ENCODE data around the gene ERVK3-1.
"Not testable (repeated sequence)": the region's sequence is repeated elsewhere in the genome, so short reads cannot be mapped to it uniquely, and the experiment has no call there.

The ERVK3-1 gene, protein sequence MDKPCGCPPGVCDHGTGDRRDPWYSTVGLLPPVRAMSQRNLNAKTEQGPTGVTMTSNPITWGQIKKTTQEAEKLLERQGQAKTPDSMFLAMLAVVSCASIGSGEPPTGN

DNA sequence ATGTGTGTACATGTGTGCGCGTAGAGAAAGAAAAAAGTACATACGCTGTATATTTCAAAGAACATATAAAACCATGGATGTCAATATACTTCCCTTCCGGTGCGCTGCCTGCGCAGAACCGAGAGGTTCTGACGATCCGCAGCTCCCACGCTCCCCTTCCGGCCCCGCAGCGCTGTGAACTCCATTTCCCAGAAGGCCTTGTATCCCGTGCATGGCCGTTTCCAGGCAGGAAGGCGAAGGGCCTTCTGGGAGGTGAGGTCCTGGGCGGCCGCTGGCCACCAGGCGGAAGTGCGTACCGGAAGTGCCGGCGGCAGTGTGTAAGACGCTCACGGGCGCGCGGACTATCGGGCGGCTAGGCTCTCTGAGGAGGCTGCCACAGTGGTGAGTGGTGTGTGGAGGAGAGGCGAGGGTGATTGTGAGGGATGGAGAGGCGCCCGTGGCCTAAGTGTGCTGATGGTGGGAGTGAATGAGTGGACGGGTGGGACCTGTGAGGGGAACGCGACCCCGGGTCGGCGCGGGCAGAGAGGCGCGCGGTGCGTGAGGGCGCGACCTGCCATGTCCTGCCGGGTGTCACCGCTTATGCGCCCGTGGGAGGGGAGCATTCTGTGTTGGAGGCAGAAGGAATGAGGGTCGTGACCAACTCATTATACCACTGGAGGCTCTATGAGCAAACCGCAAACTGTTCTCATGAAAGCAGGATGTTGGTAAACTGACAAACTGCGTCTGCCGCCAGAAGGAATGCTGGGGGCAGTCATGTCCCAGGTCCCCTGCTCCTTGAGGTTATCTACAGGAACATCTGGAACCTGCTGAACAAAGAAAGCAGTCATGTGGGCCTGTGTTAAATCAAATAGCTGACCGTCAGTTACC, at the start of gene ERVK3-1:
Gene ERVK3-1, plus strand, starts transcription at position 313 of the 867 bp plus-strand sequence. CDS start 6,792 bp downstream, outside the sequence.
- peak; percentile 86 to 90 for DNase-seq (ENCODE audit: low read depth in 1 of 2, low spot score in 1 of 2)

DNA sequence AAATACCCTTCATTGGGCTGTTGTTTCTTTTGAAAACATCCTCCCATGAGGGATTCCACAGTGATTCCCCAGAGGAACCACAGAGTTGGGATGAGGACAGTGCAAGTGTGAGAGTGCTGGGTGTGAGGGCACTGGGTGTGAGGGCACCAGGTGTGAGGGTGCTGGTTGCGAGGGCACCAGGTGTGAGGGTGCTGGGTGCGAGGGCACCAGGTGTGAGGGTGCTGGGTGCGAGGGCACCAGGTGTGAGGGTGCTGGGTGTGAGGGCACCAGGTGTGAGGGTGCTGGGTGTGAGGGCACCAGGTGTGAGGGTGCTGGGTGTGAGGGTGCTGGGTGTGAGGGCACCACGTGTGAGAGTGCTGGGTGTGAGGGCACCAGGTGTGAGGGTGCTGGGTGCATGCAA, 46.9 kb upstream of the ERVK3-1 start:
- DNase-seq (ENCODE audit: low read depth in 1 of 2, low spot score in 1 of 2): not testable (repeated sequence)

DNA sequence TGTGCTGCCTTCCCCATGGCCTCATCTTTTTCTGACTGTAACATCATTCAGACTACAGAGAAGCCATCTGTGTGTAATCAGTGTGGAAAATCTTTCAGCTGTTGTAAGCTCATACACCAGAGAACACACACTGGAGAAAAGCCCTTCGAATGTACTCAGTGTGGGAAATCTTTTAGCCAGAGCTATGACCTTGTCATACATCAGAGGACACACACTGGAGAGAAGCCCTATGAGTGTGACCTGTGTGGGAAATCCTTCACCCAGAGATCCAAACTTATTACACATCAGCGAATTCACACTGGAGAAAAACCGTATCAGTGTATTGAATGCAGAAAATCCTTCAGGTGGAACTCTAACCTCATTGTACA, 43.6 kb upstream of the ERVK3-1 start:
- no peak for DNase-seq (ENCODE audit: low read depth in 1 of 2, low spot score in 1 of 2)

DNA sequence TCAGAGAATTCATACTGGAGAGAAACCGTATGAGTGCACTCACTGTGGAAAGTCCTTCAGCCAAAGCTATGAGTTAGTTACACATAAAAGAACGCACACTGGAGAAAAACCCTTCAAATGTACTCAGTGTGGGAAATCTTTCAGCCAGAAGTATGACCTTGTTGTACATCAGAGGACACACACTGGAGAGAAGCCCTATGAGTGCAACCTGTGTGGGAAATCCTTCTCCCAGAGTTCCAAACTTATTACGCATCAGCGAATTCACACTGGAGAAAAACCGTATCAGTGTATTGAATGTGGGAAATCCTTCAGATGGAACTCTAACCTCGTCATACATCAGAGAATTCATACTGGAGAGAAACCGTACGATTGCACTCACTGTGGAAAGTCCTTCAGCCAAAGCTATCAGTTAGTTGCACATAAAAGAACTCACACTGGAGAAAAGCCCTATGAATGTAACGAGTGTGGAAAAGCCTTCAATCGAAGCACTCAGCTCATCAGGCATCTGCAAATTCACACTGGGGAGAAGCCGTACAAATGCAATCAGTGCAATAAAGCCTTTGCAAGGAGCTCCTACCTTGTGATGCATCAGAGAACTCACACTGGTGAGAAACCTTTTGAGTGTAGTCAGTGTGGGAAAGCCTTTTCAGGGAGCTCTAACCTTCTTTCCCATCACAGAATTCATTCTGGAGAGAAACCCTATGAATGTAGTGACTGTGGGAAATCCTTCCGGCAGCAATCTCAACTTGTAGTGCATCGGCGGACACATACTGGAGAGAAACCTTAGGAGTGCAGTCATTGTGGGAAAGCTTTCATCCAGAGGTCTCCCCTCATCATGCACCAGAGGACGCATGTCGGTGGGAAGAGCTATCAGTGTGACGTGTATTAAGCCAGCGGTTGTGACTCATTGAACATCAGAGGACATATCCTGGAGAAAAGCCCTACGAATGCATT, 42.9 kb upstream of the ERVK3-1 start:
- no peak for DNase-seq (ENCODE audit: low read depth in 1 of 2, low spot score in 1 of 2)

DNA sequence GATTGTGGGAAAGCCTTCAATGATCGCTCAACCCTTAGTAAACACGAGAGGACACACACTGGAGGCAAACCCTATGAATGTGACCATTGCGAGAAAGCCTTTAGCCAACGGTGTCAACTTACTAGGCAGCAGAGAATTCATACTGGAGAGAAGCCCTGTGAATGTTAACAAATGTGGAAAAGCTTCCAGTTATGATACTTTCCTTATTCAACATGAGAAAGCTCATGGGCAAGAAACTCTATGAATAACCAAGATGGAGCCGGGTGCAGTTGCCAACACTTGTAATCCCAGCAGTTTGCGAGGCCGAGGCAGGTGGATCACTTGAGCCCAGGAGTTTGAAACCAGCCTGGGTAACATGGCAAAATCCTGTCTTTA, 42.3 kb upstream of the ERVK3-1 start:
- no peak for DNase-seq (ENCODE audit: low read depth in 1 of 2, low spot score in 1 of 2)

DNA sequence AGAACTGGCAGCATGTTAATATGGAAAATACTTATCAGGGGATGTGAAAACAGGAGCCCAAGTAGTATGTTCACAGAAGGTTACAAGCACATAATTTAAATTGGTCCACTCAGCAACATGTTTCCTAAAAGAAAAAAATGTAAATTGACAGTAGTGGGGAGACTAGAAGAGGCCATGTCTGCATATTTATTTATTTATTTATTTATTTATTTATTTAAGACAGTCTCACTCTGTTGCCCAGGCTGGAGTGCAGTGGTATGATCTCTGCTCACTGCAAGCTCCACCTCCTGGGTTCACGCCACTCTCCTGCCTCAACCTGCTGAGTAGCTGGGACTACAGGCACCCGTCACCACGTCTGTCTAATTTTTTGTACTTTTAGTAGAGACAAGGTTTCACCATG, 40.1 kb upstream of the ERVK3-1 start:
- no peak for DNase-seq (ENCODE audit: low read depth in 1 of 2, low spot score in 1 of 2)

DNA sequence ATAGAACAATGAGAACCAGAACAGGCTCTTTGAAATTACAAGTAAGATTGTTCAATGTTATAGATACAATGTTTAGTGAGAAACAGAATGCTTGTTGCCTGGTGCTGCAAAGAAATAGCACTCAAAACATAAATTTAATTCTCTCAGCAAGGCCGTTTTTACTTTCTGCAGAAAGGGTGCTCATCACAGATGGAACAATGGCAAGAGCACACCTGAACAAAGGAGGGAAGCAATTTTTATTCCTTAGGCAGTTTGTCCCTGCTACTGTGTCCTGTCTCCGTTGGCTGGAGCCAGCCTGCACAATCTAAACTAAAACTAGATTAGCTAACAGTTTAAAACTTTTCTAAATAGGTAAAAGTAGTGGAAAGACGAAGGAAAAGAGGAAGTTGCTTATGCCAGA, 36.8 kb upstream of the ERVK3-1 start:
- DNase-seq (ENCODE audit: low read depth in 1 of 2, low spot score in 1 of 2): no peak

DNA sequence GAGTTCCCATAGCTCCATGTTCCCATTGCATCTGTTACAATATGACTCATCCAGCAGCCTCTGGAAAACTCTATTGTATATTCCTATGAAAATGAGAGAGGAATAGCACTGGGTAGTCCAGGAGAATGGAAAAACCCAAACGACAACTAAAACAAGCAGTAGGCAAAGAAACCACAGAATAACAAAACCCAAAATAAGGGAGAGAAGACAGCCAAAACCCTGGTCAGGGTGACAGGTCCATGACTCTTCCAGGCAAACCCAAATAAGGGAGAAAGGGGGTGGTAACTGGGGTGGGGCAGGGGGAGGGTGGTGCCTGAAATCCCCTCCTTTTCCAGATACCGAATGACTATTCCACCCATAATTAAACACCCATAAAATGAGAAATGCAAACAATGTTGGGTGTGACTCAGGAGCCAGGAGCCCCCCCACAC, 30.4 kb upstream of the ERVK3-1 start:
- DNase-seq (ENCODE audit: low read depth in 1 of 2, low spot score in 1 of 2): no peak

DNA sequence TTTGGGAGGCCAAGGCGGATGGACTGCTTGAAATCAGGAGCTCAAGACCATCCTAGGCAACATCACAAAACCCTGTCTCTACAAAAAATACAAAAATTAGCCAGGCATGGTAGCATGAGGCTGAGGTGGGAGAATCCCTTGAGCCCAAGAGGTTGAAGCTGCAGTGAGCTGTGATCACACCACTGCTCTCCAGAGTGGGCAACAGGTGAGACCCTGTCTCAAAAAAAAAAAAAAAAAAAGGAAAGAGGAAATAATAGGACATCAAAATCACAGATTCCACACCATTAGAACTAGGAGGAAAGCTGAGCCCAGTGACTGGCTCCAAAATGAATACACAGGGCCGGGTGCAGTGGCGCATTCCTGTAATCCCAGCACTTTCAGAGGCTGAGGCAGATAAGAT, 29.6 kb upstream of the ERVK3-1 start:
- no peak for DNase-seq (ENCODE audit: low read depth in 1 of 2, low spot score in 1 of 2)

DNA sequence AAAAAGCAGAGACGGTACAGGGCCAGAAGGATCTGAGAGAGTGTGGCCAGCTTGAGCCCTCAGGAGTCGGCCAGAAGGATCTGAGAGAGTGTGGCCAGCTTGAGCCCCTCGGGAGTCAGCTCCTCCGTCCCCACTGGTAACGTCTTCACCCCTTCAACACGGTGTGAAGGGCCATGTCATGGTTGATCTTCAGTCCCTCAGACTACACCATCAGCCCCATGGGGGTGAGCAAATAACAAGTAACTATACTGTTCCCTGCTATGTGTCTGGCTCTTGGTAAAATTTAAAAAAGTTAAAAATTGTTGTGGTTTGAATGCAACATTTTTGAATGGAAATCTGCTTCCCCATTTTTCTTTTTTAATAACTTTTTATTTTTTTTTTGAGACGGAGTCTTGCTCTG, 28.0 kb upstream of the ERVK3-1 start:
- DNase-seq (ENCODE audit: low read depth in 1 of 2, low spot score in 1 of 2): no peak

DNA sequence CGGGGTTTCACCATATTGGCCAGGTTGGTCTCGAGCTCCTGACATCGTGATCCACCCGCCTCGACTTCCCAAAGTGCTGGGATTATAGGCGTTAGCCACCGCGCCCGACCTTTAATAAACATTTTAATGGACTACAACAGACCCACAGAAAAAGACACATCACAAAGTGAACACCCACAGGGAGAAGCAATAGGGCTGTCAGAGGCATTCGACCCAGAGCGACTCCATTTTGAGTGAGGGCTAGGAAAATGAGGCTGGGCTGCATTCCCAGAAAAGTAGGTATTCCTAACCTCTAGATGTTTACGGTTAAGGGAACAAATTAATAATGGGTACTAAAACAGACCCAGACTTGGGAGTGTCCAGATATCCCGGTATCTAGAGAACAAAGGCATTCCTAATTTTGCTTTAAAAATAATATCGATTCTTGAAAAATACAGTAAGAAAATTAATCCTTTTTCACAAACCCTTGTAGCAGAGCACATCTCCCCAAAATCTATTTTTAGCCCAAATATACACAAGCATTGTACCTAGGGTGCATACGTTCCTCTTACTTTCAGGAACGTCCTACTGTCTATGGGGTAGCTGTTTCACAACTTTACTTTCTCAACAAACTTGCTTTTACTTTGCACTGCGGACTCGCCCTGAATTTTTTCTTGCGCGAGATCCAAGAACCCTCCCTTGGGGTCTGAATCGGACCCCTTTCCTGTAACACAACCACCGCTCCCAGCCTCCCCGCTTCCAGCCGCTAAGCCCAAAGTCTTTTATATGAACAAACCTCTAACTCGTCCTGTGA, 27.2 kb upstream of the ERVK3-1 start:
- DNase-seq (ENCODE audit: low read depth in 1 of 2, low spot score in 1 of 2): no peak

DNA sequence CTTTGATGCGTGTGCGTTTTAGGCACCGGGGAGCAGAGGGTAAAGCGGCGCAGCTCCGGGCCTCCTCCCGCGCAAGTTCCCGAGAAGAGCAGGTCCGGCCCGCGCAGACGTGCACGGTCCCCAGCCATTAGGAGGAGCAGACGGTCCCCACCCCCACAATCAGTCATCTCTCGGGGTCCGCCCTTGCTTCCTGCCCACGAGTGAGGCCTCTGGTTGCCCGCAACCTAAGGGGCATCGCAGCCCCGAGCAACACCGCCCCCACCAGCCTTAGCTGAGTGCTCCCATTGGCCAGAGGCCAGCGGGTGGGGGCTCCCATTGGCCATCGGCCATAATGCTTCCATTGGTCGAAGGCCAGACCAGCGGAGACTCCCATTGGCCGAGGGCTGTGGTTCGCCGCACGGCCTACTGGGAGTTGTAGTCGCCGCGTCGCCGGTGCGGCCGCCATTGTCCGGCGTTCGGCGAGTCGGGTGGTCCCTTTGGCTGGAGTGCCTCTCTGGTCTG, 26.6 kb upstream of the ERVK3-1 start, which contains the start of gene ZNF8:
Gene ZNF8, plus strand, starts transcription at position 415 of the 501 bp plus-strand sequence. CDS start 127 bp downstream, outside the sequence.
- DNase-seq (ENCODE audit: low read depth in 1 of 2, low spot score in 1 of 2): peak; percentile 93 to 98

DNA sequence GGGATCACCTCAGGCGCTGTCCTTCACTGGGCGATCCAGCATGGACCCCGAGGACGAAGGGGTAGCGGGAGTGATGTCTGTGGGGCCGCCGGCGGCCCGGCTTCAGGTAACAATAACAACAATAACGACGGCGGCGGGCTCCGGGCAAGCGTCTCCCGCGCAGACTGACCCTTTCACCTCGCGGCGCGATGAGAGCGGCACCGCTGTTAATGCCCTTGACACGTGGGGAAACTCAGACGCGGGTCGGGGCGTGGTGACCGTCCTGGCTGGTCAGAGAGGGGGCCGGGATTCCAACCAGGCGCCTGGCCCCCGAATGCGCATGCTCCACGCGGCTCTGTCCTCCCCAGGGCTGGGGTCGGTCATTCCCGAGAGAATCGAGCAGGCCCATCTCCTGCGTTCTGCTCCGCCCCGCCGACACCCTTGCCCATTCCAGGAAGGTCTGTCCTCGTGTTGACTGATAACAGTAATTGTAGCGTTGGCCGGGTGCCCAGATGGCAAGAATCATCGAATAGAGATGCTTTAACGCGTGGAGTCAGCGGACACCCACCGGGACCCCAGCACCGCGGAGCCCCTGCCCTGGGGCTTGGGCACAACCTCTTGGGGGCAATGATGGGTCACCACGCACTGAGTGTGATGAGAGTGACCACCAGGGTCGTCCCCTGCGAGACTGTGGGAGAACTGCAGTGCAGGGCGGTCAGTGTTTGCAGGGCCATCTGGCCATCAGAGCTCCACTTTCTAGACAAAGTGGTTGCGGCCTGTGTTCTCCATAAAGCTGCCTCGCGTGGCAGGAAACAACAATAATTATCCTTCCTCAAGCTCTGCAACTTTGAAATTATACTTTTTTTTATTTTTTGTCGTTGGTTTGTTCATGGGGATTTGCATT, 25.9 kb upstream of the ERVK3-1 start:
- DNase-seq (ENCODE audit: low read depth in 1 of 2, low spot score in 1 of 2): peak; percentile 7 to 25

DNA sequence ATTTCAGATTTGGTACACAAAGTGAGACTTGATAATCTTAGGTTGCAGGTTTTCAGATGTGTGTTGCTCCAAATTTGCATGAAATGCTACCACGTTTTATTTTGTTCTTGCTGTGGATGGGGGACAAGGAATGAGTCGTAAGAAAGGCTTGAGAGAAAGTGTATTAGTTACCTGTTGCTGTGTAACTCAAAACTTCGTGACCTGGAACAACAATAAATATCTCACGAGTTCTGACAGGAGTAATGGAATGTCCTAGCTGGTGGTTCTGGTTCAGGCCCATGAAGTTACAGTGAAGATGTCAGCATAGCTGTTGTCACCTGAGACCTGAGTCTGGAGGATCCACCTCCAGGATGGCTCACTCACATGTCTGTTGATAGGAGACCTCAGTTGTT, 25.3 kb upstream of the ERVK3-1 start:
- no peak for DNase-seq (ENCODE audit: low read depth in 1 of 2, low spot score in 1 of 2)

DNA sequence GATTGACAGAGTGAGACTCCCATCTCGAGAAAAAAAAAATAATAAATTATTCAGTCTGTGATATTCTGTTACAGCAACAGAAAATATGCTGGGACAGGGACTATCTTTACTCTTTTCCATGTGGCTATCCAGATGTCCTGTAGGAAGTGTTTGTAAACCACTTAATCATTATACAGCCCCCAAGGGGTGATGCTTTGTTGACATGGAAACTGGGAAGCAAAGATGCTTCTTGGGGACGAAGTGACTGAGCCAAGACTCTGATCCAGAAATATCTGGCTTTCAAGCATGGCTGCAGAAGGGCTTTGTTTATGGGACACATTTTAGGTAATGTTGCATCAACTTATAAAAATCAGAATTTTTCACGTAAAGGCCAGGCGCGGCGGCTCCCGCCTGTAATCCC, 21.0 kb upstream of the ERVK3-1 start:
- DNase-seq (ENCODE audit: low read depth in 1 of 2, low spot score in 1 of 2): no peak

DNA sequence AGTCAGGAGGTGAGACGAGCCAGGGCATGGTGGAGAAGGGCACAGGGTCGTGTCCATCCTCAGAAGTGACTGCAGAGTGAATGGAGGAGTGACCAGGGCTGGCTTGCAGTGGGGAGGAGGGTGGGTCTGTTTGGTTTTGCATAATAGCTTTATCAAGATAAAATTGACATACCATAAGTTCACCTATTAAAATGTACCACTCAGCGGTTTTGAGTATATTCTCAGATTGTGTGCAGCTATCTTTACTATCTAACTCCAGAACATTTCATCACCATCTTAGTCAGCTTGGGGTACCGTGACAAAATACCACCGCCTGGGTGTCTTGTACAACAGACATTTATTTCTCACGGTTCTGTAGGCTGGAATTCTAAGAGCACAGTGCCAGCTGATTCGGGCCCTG, 13.2 kb upstream of the ERVK3-1 start:
- no peak for DNase-seq (ENCODE audit: low read depth in 1 of 2, low spot score in 1 of 2)

DNA sequence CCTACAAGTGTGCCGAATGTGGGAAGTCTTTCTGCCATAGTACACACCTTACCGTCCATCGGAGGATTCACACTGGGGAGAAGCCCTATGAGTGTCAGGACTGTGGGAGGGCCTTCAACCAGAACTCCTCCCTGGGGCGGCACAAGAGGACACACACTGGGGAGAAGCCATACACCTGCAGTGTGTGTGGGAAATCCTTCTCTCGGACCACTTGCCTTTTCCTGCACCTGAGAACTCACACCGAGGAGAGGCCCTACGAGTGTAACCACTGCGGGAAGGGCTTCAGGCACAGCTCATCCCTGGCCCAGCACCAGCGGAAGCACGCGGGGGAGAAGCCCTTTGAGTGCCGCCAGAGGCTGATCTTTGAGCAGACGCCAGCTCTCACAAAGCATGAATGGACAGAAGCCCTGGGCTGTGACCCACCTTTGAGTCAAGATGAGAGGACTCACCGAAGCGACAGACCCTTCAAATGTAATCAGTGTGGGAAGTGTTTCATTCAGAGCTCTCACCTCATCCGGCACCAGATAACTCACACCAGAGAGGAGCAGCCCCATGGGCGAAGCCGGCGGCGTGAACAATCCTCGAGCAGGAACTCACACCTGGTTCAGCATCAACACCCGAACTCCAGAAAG, 10.3 kb upstream of the ERVK3-1 start:
- no peak for DNase-seq (ENCODE audit: low read depth in 1 of 2, low spot score in 1 of 2)

DNA sequence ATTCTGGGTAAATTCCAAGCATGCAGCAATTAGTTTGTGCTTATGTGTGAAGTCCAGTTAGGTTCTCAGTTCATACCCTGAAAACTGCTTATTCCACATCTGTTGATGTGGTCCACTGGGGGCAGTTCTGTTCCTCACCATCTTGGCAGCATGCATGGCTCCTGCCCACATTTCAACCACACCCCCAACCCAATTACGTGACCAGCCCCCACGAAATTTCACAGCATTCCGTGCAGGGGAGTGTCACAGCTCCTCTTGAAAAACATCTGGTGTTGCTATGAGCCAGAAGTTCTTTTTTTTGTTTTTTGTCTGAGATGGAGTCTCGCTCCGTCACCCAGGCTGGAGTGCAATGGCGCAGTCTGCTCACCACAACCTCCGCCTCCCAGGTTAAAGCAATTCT, 9.1 kb upstream of the ERVK3-1 start:
- DNase-seq (ENCODE audit: low read depth in 1 of 2, low spot score in 1 of 2): no peak

DNA sequence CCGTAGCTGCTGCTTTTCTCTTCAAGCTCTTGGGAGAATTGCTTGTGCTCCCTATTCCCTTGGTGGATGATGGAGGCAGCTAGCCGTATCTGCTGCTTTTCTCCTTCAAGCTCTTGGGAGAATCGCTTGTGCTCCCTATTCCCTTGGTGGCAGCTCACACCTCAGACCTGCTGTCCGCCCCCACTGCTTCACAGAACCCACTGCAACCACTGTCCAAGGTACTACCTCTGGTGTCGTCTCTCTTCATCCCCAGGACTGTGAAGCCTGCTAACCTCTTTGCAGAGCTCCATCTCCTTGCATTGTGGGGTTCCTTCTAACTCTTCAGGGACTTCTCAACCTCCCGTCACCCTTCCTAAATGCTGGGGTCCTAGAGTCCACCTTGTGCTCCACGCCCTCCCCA, 4.6 kb upstream of the ERVK3-1 start:
- no peak for DNase-seq (ENCODE audit: low read depth in 1 of 2, low spot score in 1 of 2)

Data from activated T-helper 1 cell treated with anti-CD3 and anti-CD28 coated beads, Interleukin-2, amount 50 U/mL, for 16 hours (primary cell).